Measurements from ENCODE around the gene POU2F3. TPM values are rescaled to one million over a fixed set of nuclear protein-coding genes. Genes with fewer than 3 reads are reported as not detected.

POU2F3 gene
- total RNA-seq, 1 experiment from 2014 or later: not detected

- H3K36me3 Mint-ChIP-seq (ENCODE audit: insufficient read depth, unreplicated experiment): peaks cover 7% of the 10 kb centered on the region
- Histone ChIP-seq H3K4me3 (ENCODE audit: low read depth, low read length) (no peak overlapping the region), H3K27me3 (replicated peaks; ENCODE audit: control insufficient read depth, insufficient read depth, low read length) (no peaks in the 10 kb centered on the region), H3K36me3 (ENCODE audit: control insufficient read depth, insufficient read depth, low read length) (no peaks in the 10 kb centered on the region), H3K4me1 (no peaks in the 10 kb centered on the region), H3K9me3 (no peaks in the 10 kb centered on the region)
- no peak for TF ChIP-seq CTCF (IDR thresholded peaks at IDR 0.05; ENCODE audit: insufficient read depth in 1 of 2, low read depth in 1 of 2, low read length in 1 of 2, severe bottlenecking in 1 of 2, unreplicated experiment in 1 of 2)
- intact Hi-C loops (cut with micrococcal nuclease; ENCODE audit: unreplicated experiment): no loop called here
- DNase-seq: no peak
- no peaks in the 10 kb centered on the region for H3K9me3 Mint-ChIP-seq (ENCODE audit: unreplicated experiment)
- CTCF ChIA-PET: no interaction called here
- H3K4me1 Mint-ChIP-seq (ENCODE audit: low read depth, unreplicated experiment): no peaks in the 10 kb centered on the region
- H3K4me3 Mint-ChIP-seq (ENCODE audit: unreplicated experiment): no peak overlapping the region
- no peaks in the 10 kb centered on the region for H3K27me3 Mint-ChIP-seq (ENCODE audit: insufficient read depth, unreplicated experiment)
- POLR2A ChIA-PET: no interaction called here
- no peak overlapping the region for H3K27ac Mint-ChIP-seq (ENCODE audit: unreplicated experiment)
- BruUV-seq (replicated peaks): no TSS peak
Measured at GRCh38 chr11:120363436-120363835, 123.5 kb downstream of the POU2F3 start.

GRCh38 chr11:120365512-120365911 lies 125.6 kb downstream of the POU2F3 start:
- ChIA-PET POLR2A (no interaction called here), CTCF (no interaction called here)
- no peak for TF ChIP-seq CTCF (IDR thresholded peaks at IDR 0.05; ENCODE audit: insufficient read depth in 1 of 2, low read depth in 1 of 2, low read length in 1 of 2, severe bottlenecking in 1 of 2, unreplicated experiment in 1 of 2)
- H3K9me3 ChIP-seq: no peaks in the 10 kb centered on the region
- Mint-ChIP-seq H3K36me3 (ENCODE audit: insufficient read depth, unreplicated experiment) (no peaks in the 10 kb centered on the region), H3K4me3 (ENCODE audit: unreplicated experiment) (no peak overlapping the region), H3K4me1 (ENCODE audit: low read depth, unreplicated experiment) (peaks cover 2% of the 10 kb centered on the region), H3K27me3 (ENCODE audit: insufficient read depth, unreplicated experiment) (no peaks in the 10 kb centered on the region), H3K9me3 (ENCODE audit: unreplicated experiment) (no peaks in the 10 kb centered on the region), H3K27ac (ENCODE audit: unreplicated experiment) (no peak overlapping the region)
- no peak for DNase-seq
- BruUV-seq (replicated peaks): no TSS peak
- no peaks in the 10 kb centered on the region; the same call in 1 of the 2 replicates for H3K4me1 ChIP-seq
- intact Hi-C loops (cut with micrococcal nuclease; ENCODE audit: unreplicated experiment): no loop called here
- no peak overlapping the region for H3K4me3 ChIP-seq (ENCODE audit: low read depth, low read length)
- no peaks in the 10 kb centered on the region for H3K36me3 ChIP-seq (ENCODE audit: control insufficient read depth, insufficient read depth, low read length)
- H3K27me3 ChIP-seq (replicated peaks; ENCODE audit: control insufficient read depth, insufficient read depth, low read length): no peaks in the 10 kb centered on the region

Other genes with a start within 250 kb of the POU2F3 start
- gene TRIM29, start 102.0 kb upstream of the POU2F3 start, total RNA-seq (2022): 4.3 TPM in 2 replicates
- 30.3 and 31.3 TPM in 2 replicates for gene OAF, start 29.1 kb upstream of the POU2F3 start, total RNA-seq (2022)
- gene TLCD5, start 85.2 kb downstream of the POU2F3 start, total RNA-seq (2022): 9.8 and 11.8 TPM in 2 replicates
- gene ARHGEF12, start 96.3 kb downstream of the POU2F3 start, total RNA-seq (2022): 89.2 and 89.3 TPM in 2 replicates